GM19043 (cell line): ENCODE data around the gene NRGN.
"Not testable (repeated sequence)": the region's sequence is repeated elsewhere in the genome, so short reads cannot be mapped to it uniquely, and the experiment has no call there.

Experiments used
- ATAC-seq: cut with Tn5 transposase; IDR thresholded peaks from one replicate; pipeline ENCODE4 v1.9.1; 2021; ENCODE audit warnings: low read depth; ENCODE audit not compliant: unreplicated experiment

Gene NRGN

DNA sequence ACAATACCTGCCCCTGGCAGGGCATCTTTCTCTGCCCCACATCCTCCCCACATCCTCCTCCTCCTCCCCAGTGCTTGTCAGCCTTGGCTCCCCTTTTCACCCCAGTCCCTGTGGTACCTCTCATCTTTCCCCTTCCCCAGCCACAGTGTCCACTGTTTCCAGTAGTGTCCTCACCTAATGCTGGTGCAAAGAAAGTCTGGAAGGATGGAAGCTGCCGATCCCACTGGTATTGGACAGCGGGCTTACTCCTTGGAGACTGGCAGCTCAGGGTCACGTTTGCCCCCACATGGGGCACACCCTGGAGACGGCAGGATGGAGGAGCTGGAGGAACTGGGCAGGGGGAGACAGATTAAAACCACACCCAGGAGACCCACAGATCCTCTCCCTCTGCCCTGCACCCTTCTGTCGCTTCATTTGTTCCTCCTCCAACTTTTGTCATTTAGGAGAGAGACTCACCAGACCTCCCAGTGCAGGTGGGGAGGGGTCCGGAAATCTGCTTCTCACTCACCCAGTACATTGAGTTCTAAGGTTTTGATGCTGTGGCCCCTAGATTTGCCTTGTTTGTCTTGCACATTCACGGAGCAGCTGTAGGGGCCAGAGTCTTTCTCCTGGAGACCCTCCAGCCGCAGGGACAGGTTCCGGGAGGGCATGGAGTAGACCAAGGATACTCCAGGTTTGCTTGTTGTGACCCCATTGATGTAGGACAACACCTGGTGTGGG is 16.5 kb downstream of the NRGN start:
- no peak for ATAC-seq

DNA sequence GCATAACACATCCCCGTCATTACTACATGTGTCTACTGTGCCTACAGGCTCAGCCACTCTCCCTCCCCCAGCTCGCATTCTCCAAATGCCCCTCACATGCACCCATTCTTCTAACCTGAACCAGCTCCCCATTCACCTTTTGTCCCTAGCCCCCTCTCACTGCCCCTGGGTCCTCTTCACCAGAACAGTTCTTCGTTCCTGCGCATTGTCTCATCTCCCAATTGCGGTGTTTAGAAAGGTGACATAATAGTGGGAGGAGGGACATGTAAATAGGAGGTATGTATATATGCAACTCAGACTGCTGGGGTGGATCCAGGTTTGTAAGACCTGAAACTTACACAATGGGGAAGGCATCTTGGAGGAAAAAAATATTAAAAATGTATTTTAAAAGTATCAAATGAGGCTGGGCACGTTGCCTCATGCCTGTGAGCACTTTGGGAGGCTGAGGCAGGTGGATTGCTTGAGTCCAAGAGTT is 17.0 kb downstream of the NRGN start:
- ATAC-seq: no peak

DNA sequence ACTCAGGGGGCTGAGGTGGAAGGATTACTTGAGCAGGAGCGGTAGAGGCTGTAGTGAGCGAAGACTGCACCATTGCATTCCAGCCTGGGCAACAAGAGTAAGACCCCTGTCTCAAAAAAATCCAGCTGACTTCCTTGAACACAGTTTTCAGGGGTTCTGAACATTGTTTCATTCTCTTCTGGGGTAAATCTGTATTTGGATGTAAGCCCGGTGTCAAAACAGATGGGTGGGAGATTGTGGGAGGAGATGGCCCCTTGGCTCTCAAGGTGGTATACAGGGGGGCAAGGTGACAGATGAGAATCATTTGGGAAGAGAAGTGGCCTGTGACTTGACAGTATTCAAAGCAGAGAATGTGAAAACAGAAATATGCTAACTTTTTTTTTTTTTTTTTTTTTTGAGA is 17.6 kb downstream of the NRGN start:
- ATAC-seq: no peak

DNA sequence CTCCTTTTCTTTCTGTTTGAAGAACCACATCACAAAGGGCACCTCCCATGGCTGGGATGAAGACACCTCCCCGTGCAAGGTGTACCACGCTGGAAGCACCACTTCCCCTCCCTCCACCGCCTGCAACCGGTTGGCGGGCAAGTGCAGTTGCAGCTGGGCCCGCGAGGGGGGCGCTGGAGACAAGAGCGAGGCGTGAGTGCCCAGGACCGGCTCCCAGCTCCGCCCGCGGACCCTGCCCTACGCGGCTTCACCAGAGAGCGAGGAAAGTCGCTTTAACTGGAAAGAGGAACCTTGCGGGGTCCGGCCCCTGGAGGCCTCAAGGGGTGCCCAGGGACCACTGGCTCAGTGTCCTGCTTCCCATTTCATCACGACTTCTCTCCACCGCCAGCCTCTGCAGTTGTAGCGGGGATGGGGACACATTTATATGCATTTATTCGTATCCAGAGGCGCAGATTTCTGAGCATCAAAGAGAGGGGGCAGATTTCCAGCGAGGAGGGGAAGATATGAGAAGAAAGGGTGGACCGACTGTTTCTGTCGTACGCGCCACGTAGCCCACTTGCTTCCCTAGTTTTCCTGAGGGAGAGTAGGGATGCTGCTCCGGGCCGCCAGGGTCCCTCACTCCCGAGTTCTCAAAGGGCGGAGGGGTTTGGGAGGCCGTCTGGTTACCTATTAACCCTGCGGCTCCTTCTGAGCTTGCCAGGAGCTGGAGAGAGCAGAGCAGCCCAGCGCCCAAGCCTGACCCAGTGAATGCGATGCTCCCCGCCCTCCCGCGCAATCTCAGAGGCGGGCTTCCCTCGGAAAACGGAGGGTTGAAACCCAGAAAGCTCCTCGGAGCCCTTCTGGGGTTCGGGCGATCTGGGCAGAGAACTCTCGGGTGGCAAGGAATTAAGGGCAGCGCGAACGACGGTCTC is 18.9 kb downstream of the NRGN start:
- peak; percentile 46 for ATAC-seq

DNA sequence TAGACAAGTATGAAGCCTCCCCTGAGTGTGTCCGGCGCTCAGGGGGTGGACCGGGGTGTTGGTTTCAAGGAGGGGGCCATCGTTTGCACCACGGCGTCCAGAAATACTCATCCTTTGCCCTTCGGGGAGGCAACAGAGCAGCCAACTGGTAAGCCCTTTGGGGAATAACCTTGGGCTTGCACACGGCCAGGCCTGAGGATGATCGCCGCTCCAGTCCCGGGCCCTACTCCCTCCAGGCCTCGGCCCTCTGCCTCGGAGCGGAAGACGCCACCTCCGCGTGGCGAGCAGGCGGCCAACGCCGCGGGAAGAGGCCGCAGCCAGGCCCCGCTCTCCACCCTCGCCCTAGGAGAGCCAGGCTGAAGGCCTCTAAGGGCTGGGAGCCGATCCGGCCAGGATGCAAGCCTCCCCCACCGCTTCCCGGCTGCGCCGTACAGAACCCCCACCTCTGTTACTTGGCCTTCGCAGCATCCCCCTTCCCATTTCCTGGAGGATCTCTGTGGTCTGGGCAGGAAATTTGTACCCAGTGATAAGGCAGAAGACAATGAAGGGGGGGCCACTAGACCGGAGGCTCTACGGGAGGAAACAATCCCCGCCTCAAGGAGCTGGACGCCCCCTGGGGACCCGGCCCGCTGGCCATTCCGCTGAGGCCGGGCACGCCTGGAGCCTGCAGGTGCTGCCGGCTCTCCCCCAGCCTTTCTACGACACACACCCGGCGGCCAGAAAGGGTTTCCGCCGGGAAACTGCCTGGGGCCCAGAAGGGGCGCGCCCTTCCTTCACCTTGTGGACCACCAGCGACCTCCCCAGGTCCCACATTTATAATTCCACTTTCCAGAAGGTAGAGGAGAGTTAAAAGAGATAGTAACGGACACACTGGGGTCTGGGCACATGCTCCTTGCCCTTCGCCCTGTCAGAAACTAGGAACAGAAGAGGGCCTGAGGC is 19.8 kb downstream of the NRGN start:
- no peak for ATAC-seq

DNA sequence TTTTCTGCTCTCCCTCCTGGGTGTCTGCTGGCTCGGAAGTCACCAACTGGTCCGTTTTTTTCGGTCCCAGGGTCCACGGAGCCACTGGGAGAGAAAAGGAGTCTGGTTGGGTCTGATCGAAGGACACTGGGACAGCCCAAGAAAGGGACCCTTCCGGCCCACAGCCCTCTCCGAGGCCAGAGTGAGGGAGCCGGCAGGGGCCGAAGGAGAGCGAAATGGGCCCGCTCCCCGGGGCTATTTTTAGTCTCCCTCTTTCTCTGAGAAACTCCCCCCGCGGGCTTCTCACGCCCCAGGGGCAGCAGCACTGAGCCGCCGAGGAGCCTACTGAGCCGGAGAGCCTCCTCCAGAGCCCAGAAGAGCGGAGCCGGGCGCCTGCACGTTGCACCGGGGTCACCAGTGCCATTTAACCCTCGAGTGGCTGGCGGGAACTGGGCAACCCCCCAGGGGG is 20.5 kb downstream of the NRGN start:
- ATAC-seq: peak; percentile 14

DNA sequence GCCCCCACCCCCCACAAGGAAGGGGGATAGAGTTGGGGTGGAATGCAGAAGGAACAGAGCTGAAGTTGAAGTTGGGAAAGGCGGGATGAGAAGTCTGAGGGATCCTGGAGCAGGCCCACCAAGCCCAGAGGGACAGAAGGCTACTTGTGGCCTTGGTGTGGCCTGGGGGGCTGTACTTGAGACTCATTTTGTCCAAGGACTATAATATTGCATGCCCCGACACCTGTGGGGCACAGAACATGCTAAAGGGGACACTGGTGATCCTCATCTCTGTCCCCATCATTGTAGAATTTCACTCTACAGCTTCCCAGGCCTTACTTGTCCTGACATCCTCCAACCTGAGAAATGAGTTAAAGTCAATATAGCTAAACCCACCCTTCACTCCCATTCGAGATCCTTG is 21.1 kb downstream of the NRGN start:
- ATAC-seq: no peak

DNA sequence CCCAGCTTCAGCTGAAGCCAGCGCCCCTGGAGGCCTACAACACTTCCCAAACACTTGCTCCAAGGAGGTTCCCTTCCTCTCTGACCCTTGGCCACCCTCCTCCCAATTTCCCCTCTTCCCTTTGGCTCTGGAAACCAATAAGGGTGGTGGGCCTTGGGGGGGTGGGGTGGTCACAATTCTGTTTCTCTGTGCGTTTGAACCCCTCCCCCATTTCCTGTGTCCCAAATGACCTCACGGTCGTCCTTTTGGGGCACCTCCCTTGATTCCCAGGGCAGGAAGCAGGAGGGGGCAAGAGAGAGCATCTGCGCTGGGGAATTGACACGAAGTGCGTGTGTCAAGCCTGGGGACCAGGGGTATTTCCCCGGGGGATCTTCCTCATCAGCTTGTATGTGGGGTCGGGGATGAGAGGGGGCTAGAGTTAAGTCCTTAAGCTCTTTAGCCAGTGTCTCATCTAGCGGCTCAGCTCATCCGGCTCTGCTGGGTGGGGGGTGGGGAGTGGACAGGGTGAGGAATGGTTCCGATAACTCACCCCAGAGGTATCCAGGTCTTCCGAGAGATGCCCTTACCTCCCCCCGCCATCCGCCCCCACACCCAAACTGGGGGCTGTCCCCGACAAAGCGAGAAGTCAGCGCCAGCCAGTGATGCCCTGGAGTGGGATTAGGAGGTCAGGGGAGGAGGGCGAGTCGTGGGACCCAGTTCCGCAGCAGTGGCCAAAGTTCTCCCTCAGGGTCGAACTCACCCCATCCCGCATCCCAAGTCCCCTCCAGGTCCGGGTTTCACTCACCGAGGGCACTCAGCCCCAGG is 21.8 kb downstream of the NRGN start:
- no peak for ATAC-seq

DNA sequence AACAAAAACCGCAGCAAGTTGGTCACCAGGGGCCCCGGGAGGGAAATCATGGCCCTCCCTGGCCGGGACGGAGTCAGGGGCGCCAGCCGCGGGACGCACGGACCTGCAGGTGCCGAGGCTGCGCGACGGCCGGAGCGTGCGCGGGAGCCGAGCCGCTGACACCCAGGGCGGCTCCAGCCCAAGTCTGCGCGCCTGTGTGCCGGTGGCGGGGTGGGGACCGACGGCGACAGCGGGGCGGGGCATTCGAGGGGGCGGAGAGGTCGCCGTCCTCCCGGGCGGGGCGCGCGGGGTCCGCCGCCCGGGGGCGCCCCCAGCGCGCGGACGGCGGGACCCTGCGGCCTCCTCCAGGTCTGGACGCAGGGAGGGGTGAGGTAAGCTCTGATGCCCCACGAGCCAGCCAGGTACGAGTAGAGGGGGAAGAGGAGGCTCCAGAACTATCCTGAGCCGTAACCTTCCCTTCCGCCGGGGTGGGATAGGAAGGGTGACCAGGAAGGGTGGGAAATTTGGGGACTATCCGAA is 22.4 kb downstream of the NRGN start, which contains the start of gene ESAM:
Gene ESAM (minus strand): TSS at position 186 of the 519 bp plus-strand sequence. CDS start 136 bp downstream, at position 50.
- peak; percentile 45 for ATAC-seq

DNA sequence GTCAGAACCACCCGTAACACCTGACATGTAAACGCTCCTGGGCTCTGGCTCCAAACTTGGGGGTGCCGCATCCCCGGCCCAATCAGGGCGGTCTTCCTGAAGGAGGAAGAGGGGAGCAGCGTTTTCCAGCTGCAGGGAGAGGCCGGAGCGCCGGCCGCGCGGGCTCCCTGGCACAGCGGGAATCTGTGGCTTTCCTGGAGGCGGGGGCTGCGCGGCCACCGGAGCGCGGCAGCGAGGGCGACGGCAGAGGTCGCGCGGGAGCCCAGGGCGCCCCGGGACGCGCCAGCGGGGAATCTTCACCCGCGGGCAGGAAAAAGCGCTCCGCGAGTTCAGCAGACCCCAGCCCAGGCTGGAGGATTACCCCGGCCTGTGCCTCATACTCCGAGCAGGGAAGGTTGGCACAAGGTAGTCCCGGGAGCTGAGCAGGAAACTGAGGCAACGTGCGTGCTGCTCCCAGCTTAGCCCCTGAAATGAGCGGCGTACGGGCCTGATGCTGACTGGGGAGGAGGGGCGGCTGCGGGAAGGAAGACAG is 22.9 kb downstream of the NRGN start:
- peak; percentile 1 for ATAC-seq

DNA sequence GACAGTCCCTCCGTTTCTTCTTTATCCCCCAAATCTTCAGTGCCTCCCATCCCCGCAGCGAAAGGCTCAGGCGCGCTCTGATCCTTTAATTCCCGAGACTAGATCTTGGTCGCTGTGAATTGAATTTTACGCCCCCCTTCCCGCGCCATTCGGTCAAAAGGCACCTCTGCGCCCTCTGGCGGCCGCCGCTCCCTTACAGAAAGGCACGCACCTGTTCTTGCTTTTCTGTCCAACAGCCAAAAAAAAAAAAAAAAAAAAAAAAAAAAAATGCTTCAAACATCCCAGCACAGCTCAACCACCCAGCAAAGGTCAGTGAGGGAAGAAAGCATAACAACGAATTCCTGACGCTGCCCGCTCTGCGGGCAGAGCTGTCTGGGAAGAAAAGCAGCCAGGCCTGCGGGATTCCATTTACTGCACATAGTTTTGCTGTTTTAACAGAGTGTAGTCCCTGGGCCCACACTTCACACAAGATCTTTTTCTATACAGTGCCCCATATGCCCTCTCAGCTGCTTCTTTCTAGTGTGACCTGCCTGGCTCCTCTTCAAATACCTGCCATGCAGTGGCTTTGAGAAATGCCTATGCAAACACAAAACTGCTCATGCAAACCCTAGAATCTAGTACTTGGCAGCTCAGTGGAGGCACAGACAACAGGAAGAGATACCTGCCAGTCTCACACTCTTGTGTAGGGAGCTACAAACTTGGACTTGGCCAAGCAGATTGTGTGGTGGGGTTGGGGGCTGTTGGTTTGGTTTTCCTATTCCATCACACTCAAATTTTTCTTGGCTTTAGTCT is 23.6 kb downstream of the NRGN start:
- ATAC-seq: no peak

DNA sequence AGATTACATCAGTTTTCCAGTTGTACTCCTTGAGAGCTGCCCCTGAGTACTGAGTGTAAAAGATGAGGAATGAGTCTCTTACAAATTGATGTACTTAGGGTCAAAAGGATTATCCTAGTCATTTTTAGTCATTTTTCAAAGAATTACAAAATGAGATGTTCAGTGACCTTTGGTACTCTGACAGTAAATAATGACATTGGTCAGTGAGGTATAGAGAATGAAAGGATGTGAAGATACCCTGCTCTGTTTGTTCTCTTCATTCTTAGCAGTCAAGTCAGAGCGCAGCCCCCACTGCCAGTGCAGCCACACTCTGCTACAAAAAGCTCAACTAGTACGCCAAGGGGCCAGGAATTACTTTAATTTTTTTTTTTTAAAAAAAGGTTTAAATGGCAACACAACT is 26.4 kb downstream of the NRGN start:
- no peak for ATAC-seq

DNA sequence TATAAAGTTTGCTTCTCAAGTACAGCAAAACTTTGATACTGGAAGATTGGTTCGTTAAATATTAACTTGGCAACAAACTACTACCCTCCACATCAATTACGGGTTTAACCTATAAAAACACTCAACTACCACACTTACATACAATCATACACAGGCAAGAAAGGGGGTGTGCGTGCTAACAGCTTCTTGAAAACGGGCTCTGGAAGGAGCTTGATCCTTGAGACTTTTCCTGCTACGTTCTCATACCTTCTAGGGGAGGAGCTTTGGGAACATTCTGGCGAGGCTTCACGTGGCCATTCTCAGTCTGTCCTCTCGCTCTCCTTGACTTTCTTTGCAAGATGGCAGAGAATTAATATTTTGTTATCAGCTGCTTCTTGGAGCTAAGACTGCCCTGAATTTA is 29.2 kb downstream of the NRGN start:
- no peak for ATAC-seq

DNA sequence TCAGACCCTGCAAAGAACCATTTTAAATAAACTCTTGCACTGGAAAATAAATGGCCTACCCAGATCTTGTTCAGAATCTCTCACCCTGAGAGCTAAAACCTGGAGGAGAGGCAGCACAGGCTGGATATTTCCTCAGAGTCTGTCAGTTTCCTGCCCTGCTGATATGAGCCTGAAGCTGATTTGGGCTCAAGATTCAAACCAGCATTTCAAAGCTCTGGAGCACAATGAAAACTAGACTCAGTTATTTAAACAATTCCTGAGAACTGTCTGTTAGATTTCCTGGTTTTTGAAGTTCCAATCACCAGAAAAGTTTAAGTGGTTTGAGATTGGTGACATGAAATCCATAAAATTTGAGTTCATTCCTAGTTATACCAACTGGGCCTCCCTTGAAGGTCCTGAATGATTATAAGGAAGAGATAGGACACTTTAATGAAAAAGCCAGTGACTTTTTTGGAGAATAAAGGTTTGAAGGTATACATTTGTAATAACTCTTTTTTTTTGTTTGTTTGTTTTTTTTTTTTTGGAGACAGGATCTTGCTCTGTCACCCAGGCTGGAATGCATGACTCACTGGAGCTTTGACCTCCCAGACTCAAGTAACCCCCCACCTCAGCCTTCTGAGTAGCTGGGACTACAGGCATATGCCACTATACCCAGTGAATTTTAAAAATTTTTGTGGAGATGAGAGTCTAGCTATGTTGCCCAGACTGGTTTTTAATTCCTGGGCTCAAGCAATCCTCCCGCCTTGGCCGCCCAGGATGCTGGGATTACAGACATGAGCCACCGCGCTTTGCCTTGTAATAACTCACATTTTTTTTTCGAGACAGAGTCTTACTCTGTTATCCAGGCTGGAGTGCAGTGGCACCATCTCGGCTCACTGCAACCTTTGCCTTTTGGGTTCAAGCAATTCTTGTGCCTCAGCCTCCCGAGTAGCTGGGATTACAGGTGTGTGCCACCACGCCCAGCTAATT is 30.3 kb downstream of the NRGN start:
- ATAC-seq: no peak

DNA sequence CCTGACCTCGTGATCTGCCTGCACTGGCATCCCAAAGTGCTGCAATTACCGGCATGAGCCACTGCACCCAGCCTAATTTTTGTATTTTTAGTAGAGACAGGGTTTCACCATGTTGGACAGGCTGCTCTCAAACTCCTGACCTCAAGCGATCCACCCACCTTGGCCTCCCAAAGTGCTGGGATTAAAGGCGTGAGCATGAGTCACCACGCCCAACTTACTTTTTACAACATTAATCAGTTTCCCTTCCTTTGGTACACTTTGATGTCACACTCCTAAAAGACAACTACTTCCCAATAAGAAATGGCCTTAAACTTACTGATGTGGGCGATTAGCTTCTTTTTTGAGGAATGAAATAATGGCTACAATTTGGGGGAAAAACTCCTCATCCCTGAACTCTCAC is 31.2 kb downstream of the NRGN start:
- not testable (repeated sequence) for ATAC-seq

DNA sequence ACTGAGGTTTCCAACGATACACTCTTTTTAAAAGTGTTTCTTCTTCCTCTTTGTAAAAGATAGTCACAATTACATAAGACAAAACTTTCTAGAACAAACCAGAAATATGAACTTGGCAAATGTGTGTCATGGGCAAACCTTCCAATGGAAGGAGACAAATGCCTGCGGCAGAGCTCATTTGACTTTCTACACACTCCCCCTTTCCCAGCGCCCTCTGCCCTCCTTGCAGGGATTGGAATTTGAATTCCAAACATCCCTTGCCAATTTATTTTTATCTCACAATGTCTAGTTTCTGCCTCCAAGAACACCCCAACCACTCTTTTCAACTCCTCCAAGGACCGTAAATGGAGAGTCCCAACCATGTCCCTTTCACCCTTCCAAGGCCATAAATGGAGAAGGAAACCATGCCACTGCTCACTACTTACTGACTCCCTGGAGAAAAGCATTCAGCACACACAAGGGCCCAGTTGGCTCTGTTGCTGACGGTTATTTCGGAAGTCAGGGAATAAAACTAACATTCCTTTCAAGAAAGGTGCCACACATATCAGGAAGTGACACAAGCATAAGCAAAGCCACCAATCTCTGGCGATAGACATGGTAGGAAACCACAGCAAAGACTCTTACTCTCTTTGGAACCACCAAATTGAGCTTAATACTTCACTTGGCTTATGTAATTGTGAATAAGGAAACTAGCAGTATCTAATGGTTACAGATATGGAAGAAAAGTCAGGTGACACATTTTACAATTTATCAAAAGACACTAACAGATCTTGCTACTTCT is 37.3 kb downstream of the NRGN start:
- ATAC-seq: no peak
